Measurements from ENCODE around the gene PLEKHO2.

- TF ChIP-seq CTCF (IDR thresholded peaks at IDR 0.05) (no peak), POLR2A (IDR thresholded peaks at IDR 0.05) (no peak)
These were observed 66.3 kb downstream of the PLEKHO2 start for GRCh38 chr15:64907991-64908390.
